Endothelial cell of umbilical vein (primary cell): ENCODE measurements around the gene UCP1. TPM values are rescaled to one million over a fixed set of nuclear protein-coding genes. Genes with fewer than 3 reads are reported as not detected.
A peak's percentile ranks its signal among the peaks of the same experiment; 100 is the strongest.

Experiments used
- BruUV-seq: library from RNA; stranded (reverse); fragments of 400-500 nt; replicated peaks from 2 replicates; lab custom pipeline; 2021; lab: Mats Ljungman, UMichigan
- CTCF ChIA-PET: fragments of 300-600, 350-600 bp; sonication (Branson Sonifier 250); formaldehyde crosslinking; loops from one replicate; lab custom pipeline; 2021; ENCODE audit warnings: antibody characterized with exemption, inconsistent platforms; lab: Charles Lee
- POLR2A ChIA-PET: fragments of 300-600, 350-600 bp; sonication (Branson Sonifier 250); formaldehyde crosslinking; loops from one replicate; lab custom pipeline; 2021; ENCODE audit warnings: antibody characterized with exemption, inconsistent platforms; lab: Charles Lee
- DNase-seq: peaks from one replicate; pipeline ENCODE4 v3.0.0-alpha.2; 2011; ENCODE audit warnings: low read depth, low spot score
- FAIRE-seq: peaks from 2 replicates; lab custom pipeline; 2011; peaks lifted over from hg19 to GRCh38; lab: Jason Lieb, UNC
- H2AFZ ChIP-seq: 2 replicates; pipeline ENCODE4 v1.6.0; 2012; ENCODE audit warnings: low read depth, low read length, control low read depth, inconsistent platforms
- H3K27ac ChIP-seq: 2 replicates; pipeline ENCODE4 v1.5.1; 2011; ENCODE audit warnings: low read depth, mild to moderate bottlenecking, control low read depth, low read length, moderate library complexity; ENCODE audit not compliant: insufficient read depth
- H3K27me3 ChIP-seq, 2 experiments: 2 replicates each; pipeline versions ENCODE4 v1.6.0 to v1.6.1; 2011; ENCODE audit warnings: low read length in 2 of 2, mixed read lengths in 1 of 2; ENCODE audit not compliant: control insufficient read depth in 2 of 2, insufficient read depth in 2 of 2
- H3K36me3 ChIP-seq, 2 experiments: 2 replicates in 1 of 2; 3 replicates in 1 of 2; pipeline ENCODE4 v1.5.1; 2011; ENCODE audit warnings: low read length in 2 of 2, mild to moderate bottlenecking in 1 of 2, moderate library complexity in 1 of 2; ENCODE audit not compliant: control insufficient read depth in 2 of 2, insufficient read depth in 2 of 2; ENCODE audit errors: extremely low read depth in 1 of 2
- H3K4me1 ChIP-seq: 3 replicates; pipeline ENCODE4 v1.5.1; 2011; ENCODE audit warnings: mild to moderate bottlenecking, low read length; ENCODE audit not compliant: control insufficient read depth, insufficient read depth; ENCODE audit errors: extremely low read depth
- H3K4me2 ChIP-seq: 2 replicates; pipeline ENCODE4 v1.6.1; 2011; ENCODE audit warnings: low read length, control low read depth, mixed read lengths; ENCODE audit not compliant: insufficient read depth
- H3K4me3 ChIP-seq, 3 experiments: fragments of 200-600 bp in 1 of 3; sonication (generic), shearing (Covaris generic) in 1 of 3; replicated peaks in 1 of 3; 2 replicates each; pipeline ENCODE4 v1.5.1; 2011 to 2016; ENCODE audit warnings: control low read depth in 3 of 3, low read length in 3 of 3, mild to moderate bottlenecking in 2 of 3, inconsistent platforms in 1 of 3, low read depth in 1 of 3, moderate library complexity in 1 of 3; ENCODE audit not compliant: insufficient read depth in 1 of 3
- H3K79me2 ChIP-seq: 2 replicates; pipeline ENCODE4 v1.6.0; 2012; ENCODE audit warnings: low read length, inconsistent platforms; ENCODE audit not compliant: control insufficient read depth, insufficient read depth
- H3K9ac ChIP-seq: replicated peaks from 2 replicates; pipeline ENCODE3; 2011; ENCODE audit warnings: low read length, control low read depth; ENCODE audit not compliant: insufficient read depth; ENCODE audit errors: extremely low read depth
- H3K9me1 ChIP-seq: replicated peaks from 3 replicates; pipeline ENCODE4 v1.6.0; 2011; ENCODE audit warnings: mild to moderate bottlenecking, low read length; ENCODE audit not compliant: control insufficient read depth, insufficient read depth; ENCODE audit errors: extremely low read depth
- H3K9me3 ChIP-seq: replicated peaks from 2 replicates; pipeline ENCODE4 v1.5.1; 2012; ENCODE audit warnings: low read length, inconsistent platforms; ENCODE audit not compliant: control insufficient read depth, insufficient read depth
- H4K20me1 ChIP-seq: replicated peaks from 2 replicates; pipeline ENCODE3; 2011; ENCODE audit warnings: mild to moderate bottlenecking, low read length; ENCODE audit not compliant: control insufficient read depth, insufficient read depth; ENCODE audit errors: extremely low read depth
- CTCF ChIP-seq, 2 donors: IDR thresholded peaks; 1 replicate in 1 of 2; 2 replicates in 1 of 2; pipeline ENCODE4 v1.5.1; 2011; ENCODE audit warnings: low read length in 2 of 2, mild to moderate bottlenecking in 2 of 2, moderate library complexity in 2 of 2, control low read depth in 1 of 2, inconsistent platforms in 1 of 2, low read depth in 1 of 2; ENCODE audit not compliant: insufficient read depth in 1 of 2; ENCODE audit errors: extremely low read depth in 1 of 2
- FOS ChIP-seq: IDR thresholded peaks from 2 replicates; pipeline ENCODE4 v1.6.1; 2011; ENCODE audit warnings: mild to moderate bottlenecking, low read length, moderate library complexity, borderline replicate concordance; ENCODE audit not compliant: insufficient read depth
- MAX ChIP-seq: IDR thresholded peaks from 2 replicates; pipeline ENCODE4 v1.6.1; 2011; ENCODE audit not compliant: insufficient read depth, insufficient read length
- dilution Hi-C: fragments of 300-500 bp; cut with MboI; formaldehyde crosslinking; loops from one replicate; pipeline ENCODE4 v1.15.0; 2019; ENCODE audit warnings: low sequenced_read_pairs; ENCODE audit not compliant: extremely low pct_ligation_motif_present
- intact Hi-C: fragments of 100-400 bp; cut with micrococcal nuclease; formaldehyde crosslinking; loops from one replicate; pipeline ENCODE4 v1.10.0; 2022
- polyA plus RNA-seq, 4 experiments: library from polyadenylated mRNA; depleted of rRNA in 3 of 4; stranded (reverse) in 3 of 4; unstranded in 1 of 4; fragments of >200 nt; gene quantifications; 2 replicates each; pipeline versions ENCODE4 v1.2.1 to v1.2.3, GENCODE V29; 2011 to 2012; ENCODE audit warnings: missing spikeins in 1 of 4
- total RNA-seq: library from RNA; stranded (reverse); gene quantifications from 2 replicates; pipeline ENCODE4 v1.2.3, GENCODE V29; 2021

The UCP1 gene
- total and polyA plus RNA-seq, 2 donors (not counting 3 experiments of a cell fraction or from before 2014, with no cell fraction given): not detected

- Histone ChIP-seq H3K4me2 (peak overlapping the region; percentile 49), H3K4me1 (peaks cover 3% of the 10 kb centered on the region), H3K9ac (peak overlapping the region; percentile 13), H3K4me3 (no peak overlapping the region), H3K9me1 (no peaks in the 10 kb centered on the region), H2AFZ (peak overlapping the region; percentile 49), H3K9me3 (no peaks in the 10 kb centered on the region), H3K79me2 (no peaks in the 10 kb centered on the region), H4K20me1 (no peaks in the 10 kb centered on the region), H3K27me3 (peaks cover 0 to 11% of the 10 kb centered on the region in 2 experiments), H3K36me3 (no peaks in the 10 kb centered on the region), H3K27ac (no peak overlapping the region)
- TF ChIP-seq CTCF (IDR thresholded peaks at IDR 0.05; ENCODE audit: extremely low read depth in 1 of 2, insufficient read depth in 1 of 2, low read depth in 1 of 2, low read length in 2 of 2) (peak; percentile 20 to 36), FOS (no peak), MAX (no peak)
- peak; percentile 85 for FAIRE-seq
- DNase-seq: peak; percentile 75
- POLR2A ChIA-PET: no interaction called here
- intact Hi-C loops (loop anchor here (1.0 to 10.0 kb wide), 7 partner anchors 85 to 952 kb away; partner anchors contain the start of genes CLGN and ELMOD2), dilution Hi-C loops (no loop called here)
- no TSS peak for BruUV-seq
- CTCF ChIA-PET: interaction anchor here (0.7 to 5.4 kb wide), 34 partner anchors 10 to 953 kb away, joined by 3 to 116 read pairs (median 4); partner anchors contain the start of genes CLGN, ELMOD2, RNF150 and SCOC
Measured at GRCh38 chr4:140609548-140610425, 41.0 kb upstream of the UCP1 start.
